Lower leg skin (tissue), 3 donors: ENCODE results near the gene CYP11A1.

Experiments
- POLR2A ChIP-seq, 2 donors: fragments of 450-650 bp; IDR thresholded peaks; one replicate each; pipeline ENCODE4 v1.6.1; 2016 to 2017; ENCODE audit warnings: antibody characterized with exemption in 2 of 2, mild to moderate bottlenecking in 1 of 2, moderate library complexity in 1 of 2
- TF ChIP-seq, protein P1 (sequence below), 3 donors: fragments of 450-650 bp; IDR thresholded peaks; one replicate each; pipeline ENCODE4 v1.5.1; 2016; ENCODE audit warnings: antibody characterized with exemption in 3 of 3, mild to moderate bottlenecking in 3 of 3, moderate library complexity in 2 of 3

DNA sequence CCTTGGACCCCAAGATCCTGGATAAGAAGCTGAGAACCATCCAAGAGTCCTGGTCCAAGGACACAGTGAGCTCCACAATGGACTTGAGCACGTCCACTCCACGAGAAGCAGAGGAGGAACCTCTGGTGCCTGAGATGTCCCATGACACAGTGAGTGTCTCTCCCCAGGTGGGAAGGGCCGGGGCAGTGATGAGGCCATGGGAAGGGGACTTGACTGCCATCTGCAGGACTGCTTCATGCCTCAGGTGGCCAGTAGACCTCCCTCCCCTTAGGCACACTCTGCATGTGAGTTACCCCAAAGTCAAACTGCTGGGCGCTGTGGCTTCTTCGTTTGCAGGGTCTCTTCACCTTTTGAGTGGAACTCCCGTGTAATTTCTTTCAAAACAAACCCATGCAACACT lies 71.6 kb downstream of the CYP11A1 start:
- TF ChIP-seq, protein P1, sequence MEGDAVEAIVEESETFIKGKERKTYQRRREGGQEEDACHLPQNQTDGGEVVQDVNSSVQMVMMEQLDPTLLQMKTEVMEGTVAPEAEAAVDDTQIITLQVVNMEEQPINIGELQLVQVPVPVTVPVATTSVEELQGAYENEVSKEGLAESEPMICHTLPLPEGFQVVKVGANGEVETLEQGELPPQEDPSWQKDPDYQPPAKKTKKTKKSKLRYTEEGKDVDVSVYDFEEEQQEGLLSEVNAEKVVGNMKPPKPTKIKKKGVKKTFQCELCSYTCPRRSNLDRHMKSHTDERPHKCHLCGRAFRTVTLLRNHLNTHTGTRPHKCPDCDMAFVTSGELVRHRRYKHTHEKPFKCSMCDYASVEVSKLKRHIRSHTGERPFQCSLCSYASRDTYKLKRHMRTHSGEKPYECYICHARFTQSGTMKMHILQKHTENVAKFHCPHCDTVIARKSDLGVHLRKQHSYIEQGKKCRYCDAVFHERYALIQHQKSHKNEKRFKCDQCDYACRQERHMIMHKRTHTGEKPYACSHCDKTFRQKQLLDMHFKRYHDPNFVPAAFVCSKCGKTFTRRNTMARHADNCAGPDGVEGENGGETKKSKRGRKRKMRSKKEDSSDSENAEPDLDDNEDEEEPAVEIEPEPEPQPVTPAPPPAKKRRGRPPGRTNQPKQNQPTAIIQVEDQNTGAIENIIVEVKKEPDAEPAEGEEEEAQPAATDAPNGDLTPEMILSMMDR (IDR thresholded peaks at IDR 0.05): no peak
- no peak for TF ChIP-seq POLR2A (IDR thresholded peaks at IDR 0.05)
